ENCODE data around the gene ZNF385B. TPM values are rescaled to one million over a fixed set of nuclear protein-coding genes. Genes with fewer than 3 reads are reported as not detected.

The ZNF385B gene
- total and polyA plus RNA-seq, 4 donors = 13.5 to 70.8 (median 45.2) TPM

DNA sequence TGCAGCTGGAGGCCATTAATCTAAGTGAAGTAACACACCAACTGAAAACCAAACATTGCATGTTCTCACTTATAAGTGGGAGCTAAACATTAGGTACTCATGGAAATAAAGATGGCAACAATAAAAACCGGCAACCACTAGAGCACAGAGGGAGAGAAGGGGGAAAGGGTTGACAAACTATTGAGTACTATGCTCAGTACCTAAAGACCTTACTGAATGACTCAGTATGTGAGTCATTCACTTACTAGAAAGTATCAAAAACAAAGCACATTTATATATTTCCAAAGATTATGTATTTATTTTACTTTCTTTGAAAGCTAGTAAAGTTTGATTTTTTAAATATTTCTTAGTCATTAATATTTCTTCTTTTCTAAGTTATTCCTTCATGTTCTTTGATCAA lies 48.9 kb downstream of the ZNF385B start:
- WGBS, 2 donors = 95 to 98% methylated on average over 1 of the region's 1 CpG
- no peak overlapping the region for H3K9ac ChIP-seq (ENCODE audit: insufficient read depth in 1 of 2, low read length in 2 of 2)

DNA sequence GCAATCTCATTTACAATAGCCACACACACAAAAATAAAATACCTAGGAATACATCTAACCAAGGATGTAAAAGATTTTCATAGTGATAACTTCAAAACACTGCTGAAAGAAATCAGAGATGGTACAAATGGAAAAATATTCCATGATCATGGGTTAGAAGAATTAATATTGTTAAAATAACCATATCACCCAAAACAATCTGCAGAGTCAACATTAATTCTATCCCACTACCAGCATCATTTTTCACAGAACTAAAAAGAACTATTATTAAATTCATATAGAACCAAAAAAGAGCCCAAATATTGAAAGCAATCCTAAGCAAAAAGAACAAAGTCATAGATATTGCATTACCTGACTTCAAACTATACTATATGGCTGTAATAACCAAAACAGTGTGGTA lies 50.4 kb downstream of the ZNF385B start:
- no peak for ATAC-seq (ENCODE audit: insufficient read depth, low FRiP score)
- Histone ChIP-seq H3K9ac (ENCODE audit: insufficient read depth in 1 of 2, low read length in 2 of 2) (no peak overlapping the region), H3K9me3 (ENCODE audit: control insufficient read depth in 4 of 4, insufficient read depth in 3 of 4, low read length in 3 of 4) (no peaks in the 10 kb centered on the region), H3K36me3 (ENCODE audit: control insufficient read depth in 4 of 4, insufficient read depth in 4 of 4, low read length in 4 of 4) (no peaks in the 10 kb centered on the region), H3K27me3 (ENCODE audit: control insufficient read depth in 3 of 3, insufficient read depth in 3 of 3, low read length in 2 of 3) (no peaks in the 10 kb centered on the region), H3K4me1 (ENCODE audit: control insufficient read depth in 5 of 5, insufficient read depth in 5 of 5, low read length in 5 of 5) (no peaks in the 10 kb centered on the region), H3K4me3 (no peak overlapping the region), H3K27ac (ENCODE audit: low read depth in 1 of 2, low read length in 1 of 2) (no peak overlapping the region)
- TF ChIP-seq, protein P1, sequence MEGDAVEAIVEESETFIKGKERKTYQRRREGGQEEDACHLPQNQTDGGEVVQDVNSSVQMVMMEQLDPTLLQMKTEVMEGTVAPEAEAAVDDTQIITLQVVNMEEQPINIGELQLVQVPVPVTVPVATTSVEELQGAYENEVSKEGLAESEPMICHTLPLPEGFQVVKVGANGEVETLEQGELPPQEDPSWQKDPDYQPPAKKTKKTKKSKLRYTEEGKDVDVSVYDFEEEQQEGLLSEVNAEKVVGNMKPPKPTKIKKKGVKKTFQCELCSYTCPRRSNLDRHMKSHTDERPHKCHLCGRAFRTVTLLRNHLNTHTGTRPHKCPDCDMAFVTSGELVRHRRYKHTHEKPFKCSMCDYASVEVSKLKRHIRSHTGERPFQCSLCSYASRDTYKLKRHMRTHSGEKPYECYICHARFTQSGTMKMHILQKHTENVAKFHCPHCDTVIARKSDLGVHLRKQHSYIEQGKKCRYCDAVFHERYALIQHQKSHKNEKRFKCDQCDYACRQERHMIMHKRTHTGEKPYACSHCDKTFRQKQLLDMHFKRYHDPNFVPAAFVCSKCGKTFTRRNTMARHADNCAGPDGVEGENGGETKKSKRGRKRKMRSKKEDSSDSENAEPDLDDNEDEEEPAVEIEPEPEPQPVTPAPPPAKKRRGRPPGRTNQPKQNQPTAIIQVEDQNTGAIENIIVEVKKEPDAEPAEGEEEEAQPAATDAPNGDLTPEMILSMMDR (IDR thresholded peaks at IDR 0.05; ENCODE audit: control extremely low read depth, extremely low read depth) = no peak
- DNase-seq = no peak

More for the DNA sequence above, 48.9 kb downstream of the ZNF385B start:
- no peak for DNase-seq
- H3K27ac ChIP-seq (ENCODE audit: low read depth in 1 of 2, low read length in 1 of 2) = no peak overlapping the region
- ATAC-seq (ENCODE audit: insufficient read depth, low FRiP score) = no peak
- no peak overlapping the region for H3K4me3 ChIP-seq
- TF ChIP-seq, protein P1 (IDR thresholded peaks at IDR 0.05; ENCODE audit: control extremely low read depth, extremely low read depth) = no peak
- H3K4me1 ChIP-seq (ENCODE audit: control insufficient read depth in 5 of 5, insufficient read depth in 5 of 5, low read length in 5 of 5) = no peaks in the 10 kb centered on the region
- H3K36me3 ChIP-seq (ENCODE audit: control insufficient read depth in 4 of 4, insufficient read depth in 4 of 4, low read length in 4 of 4) = no peaks in the 10 kb centered on the region
- H3K27me3 ChIP-seq (ENCODE audit: control insufficient read depth in 3 of 3, insufficient read depth in 3 of 3, low read length in 2 of 3) = peaks cover 0 to under 1% (median 0%) of the 10 kb centered on the region in 3 donors
- H3K9me3 ChIP-seq (ENCODE audit: control insufficient read depth in 4 of 4, insufficient read depth in 3 of 4, low read length in 3 of 4) = no peaks in the 10 kb centered on the region

DNA sequence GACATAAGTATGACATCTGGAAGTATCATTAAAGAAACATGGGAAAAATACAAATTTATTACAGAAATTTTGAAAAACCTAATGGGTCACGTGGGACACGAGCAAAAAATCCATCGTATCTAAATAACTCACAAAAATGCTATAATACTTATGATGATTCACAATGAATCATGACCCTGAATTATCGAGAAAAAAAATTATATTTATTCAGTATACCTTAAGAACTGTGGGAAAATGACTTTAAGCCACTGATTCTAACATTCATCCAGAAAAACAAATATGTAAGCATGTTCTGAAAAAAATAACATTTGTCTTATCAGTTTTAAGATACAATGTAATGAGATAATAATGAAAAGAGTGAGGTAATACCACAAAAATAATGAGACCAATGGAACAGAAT lies 51.8 kb downstream of the ZNF385B start:
- DNase-seq (no peak), ATAC-seq (ENCODE audit: insufficient read depth, low FRiP score) (no peak)
- H3K4me3 ChIP-seq = no peak overlapping the region
- no peak overlapping the region for H3K9ac ChIP-seq (ENCODE audit: insufficient read depth in 1 of 2, low read length in 2 of 2)
- WGBS, 2 donors = 89 to 91% methylated on average over 4 of the region's 4 CpGs
- no peaks in the 10 kb centered on the region for H3K4me1 ChIP-seq (ENCODE audit: control insufficient read depth in 5 of 5, insufficient read depth in 5 of 5, low read length in 5 of 5)
- no peak overlapping the region for H3K27ac ChIP-seq (ENCODE audit: low read depth in 1 of 2, low read length in 1 of 2)
- H3K36me3 ChIP-seq (ENCODE audit: control insufficient read depth in 4 of 4, insufficient read depth in 4 of 4, low read length in 4 of 4) = no peaks in the 10 kb centered on the region
- H3K27me3 ChIP-seq (ENCODE audit: control insufficient read depth in 3 of 3, insufficient read depth in 3 of 3, low read length in 2 of 3) = no peaks in the 10 kb centered on the region
- TF ChIP-seq, protein P1 (IDR thresholded peaks at IDR 0.05; ENCODE audit: control extremely low read depth, extremely low read depth) = no peak
- H3K9me3 ChIP-seq (ENCODE audit: control insufficient read depth in 4 of 4, insufficient read depth in 3 of 4, low read length in 3 of 4) = no peaks in the 10 kb centered on the region

DNA sequence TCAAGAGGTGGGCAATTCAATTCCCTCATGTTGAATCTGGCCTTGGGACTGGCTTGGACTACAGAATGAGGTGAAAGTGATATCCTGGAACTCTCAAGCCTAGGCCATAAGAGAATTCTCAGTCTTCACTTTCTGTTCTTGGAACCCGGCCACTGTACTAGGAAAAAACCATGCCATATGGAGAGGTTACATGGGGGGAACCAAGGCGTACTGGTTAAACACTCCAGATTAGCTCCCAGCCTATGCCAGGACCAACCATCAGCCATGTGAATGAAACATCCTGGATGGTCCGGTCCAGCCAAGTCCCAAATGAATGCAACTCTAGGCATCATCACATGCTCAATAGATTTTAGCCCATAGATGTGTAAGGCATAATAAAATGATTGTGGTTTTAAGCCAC lies 56.4 kb downstream of the ZNF385B start:
- Histone ChIP-seq H3K9me3 (ENCODE audit: control insufficient read depth in 4 of 4, insufficient read depth in 3 of 4, low read length in 3 of 4) (no peaks in the 10 kb centered on the region), H3K4me3 (no peak overlapping the region), H3K4me1 (ENCODE audit: control insufficient read depth in 5 of 5, insufficient read depth in 5 of 5, low read length in 5 of 5) (no peaks in the 10 kb centered on the region), H3K27me3 (ENCODE audit: control insufficient read depth in 3 of 3, insufficient read depth in 3 of 3, low read length in 2 of 3) (no peaks in the 10 kb centered on the region), H3K36me3 (ENCODE audit: control insufficient read depth in 4 of 4, insufficient read depth in 4 of 4, low read length in 4 of 4) (no peaks in the 10 kb centered on the region), H3K27ac (ENCODE audit: low read depth in 1 of 2, low read length in 1 of 2) (no peak overlapping the region), H3K9ac (ENCODE audit: insufficient read depth in 1 of 2, low read length in 2 of 2) (no peak overlapping the region)
- no peak for ATAC-seq (ENCODE audit: insufficient read depth, low FRiP score)
- DNase-seq = peak in 1 of 3 donors; percentile 5
- TF ChIP-seq, protein P1 (IDR thresholded peaks at IDR 0.05; ENCODE audit: control extremely low read depth, extremely low read depth) = no peak
- 84 to 85% methylated on average over 3 of the region's 3 CpGs for WGBS, 2 donors

Data from lung (tissue), 12 donors.